Trophoblast cell (in vitro differentiated cells and primary cell): ENCODE data around the gene UGCG.

Experiments used
- DNase-seq, 2 donors: peaks; one replicate each; pipeline ENCODE4 v3.0.0-alpha.2; 2016
- H2AFZ ChIP-seq: 2 replicates; pipeline ENCODE4 v1.6.1; 2013; ENCODE audit warnings: low read length, moderate library complexity, mild to moderate bottlenecking; ENCODE audit not compliant: insufficient read depth, poor library complexity
- H2AK5ac ChIP-seq: 2 replicates; pipeline ENCODE4 v1.6.1; 2013; ENCODE audit warnings: mild to moderate bottlenecking, low read length
- H2BK120ac ChIP-seq: 2 replicates; pipeline ENCODE4 v1.6.1; 2013; ENCODE audit warnings: low read length, mild to moderate bottlenecking, moderate library complexity; ENCODE audit not compliant: insufficient read depth, poor library complexity
- H2BK12ac ChIP-seq: 2 replicates; pipeline ENCODE4 v1.6.1; 2013; ENCODE audit warnings: mild to moderate bottlenecking, low read length, moderate library complexity
- H2BK5ac ChIP-seq: 2 replicates; pipeline ENCODE4 v1.6.1; 2013; ENCODE audit warnings: low read length, low read depth, moderate library complexity, mild to moderate bottlenecking; ENCODE audit not compliant: poor library complexity
- H3K14ac ChIP-seq: 2 replicates; pipeline ENCODE4 v1.6.1; 2013; ENCODE audit warnings: mild to moderate bottlenecking, low read length
- H3K18ac ChIP-seq: 2 replicates; pipeline ENCODE4 v1.6.1; 2013; ENCODE audit warnings: mild to moderate bottlenecking, low read length
- H3K23ac ChIP-seq: 2 replicates; pipeline ENCODE4 v1.6.1; 2013; ENCODE audit warnings: low read length
- H3K27ac ChIP-seq: 2 replicates; pipeline ENCODE4 v1.5.1; 2013; ENCODE audit warnings: low read depth, mild to moderate bottlenecking, inconsistent platforms, low read length, moderate library complexity
- H3K27me3 ChIP-seq: 2 replicates; pipeline ENCODE4 v1.6.1; 2013; ENCODE audit warnings: inconsistent platforms, mild to moderate bottlenecking, low read length, moderate library complexity; ENCODE audit not compliant: insufficient read depth
- H3K36me3 ChIP-seq, 2 experiments: 1 replicate in 1 of 2; 2 replicates in 1 of 2; pipeline ENCODE4 v1.6.1; 2013; ENCODE audit warnings: low read length in 2 of 2, mild to moderate bottlenecking in 2 of 2, moderate library complexity in 1 of 2; ENCODE audit not compliant: insufficient read depth in 2 of 2, control insufficient read depth in 1 of 2
- H3K4ac ChIP-seq: 2 replicates; pipeline ENCODE4 v1.6.1; 2013; ENCODE audit warnings: low read depth, mild to moderate bottlenecking, low read length, moderate library complexity
- H3K4me1 ChIP-seq, 2 experiments: 1 replicate in 1 of 2; 2 replicates in 1 of 2; pipeline ENCODE4 v1.6.1; 2013; ENCODE audit warnings: low read length in 2 of 2, mild to moderate bottlenecking in 2 of 2, moderate library complexity in 1 of 2; ENCODE audit not compliant: insufficient read depth in 2 of 2, control insufficient read depth in 1 of 2
- H3K4me2 ChIP-seq: 2 replicates; pipeline ENCODE4 v1.6.1; 2013; ENCODE audit warnings: inconsistent platforms, mild to moderate bottlenecking, low read length, moderate library complexity
- H3K4me3 ChIP-seq: 2 replicates; pipeline ENCODE4 v1.5.1; 2013; ENCODE audit warnings: mild to moderate bottlenecking, low read depth, low read length, inconsistent platforms
- H3K79me1 ChIP-seq: one replicate; pipeline ENCODE4 v1.6.1; 2013; ENCODE audit warnings: low read length
- H3K79me2 ChIP-seq: 2 replicates; pipeline ENCODE4 v1.6.1; 2013; ENCODE audit warnings: low read length, mild to moderate bottlenecking; ENCODE audit not compliant: control insufficient read depth, insufficient read depth, poor library complexity
- H3K9ac ChIP-seq: 2 replicates; pipeline ENCODE4 v1.6.1; 2013; ENCODE audit warnings: mild to moderate bottlenecking, low read length
- H3K9me3 ChIP-seq: 2 replicates; pipeline ENCODE4 v1.6.1; 2013; ENCODE audit warnings: low read depth, mild to moderate bottlenecking, control low read depth, inconsistent platforms, low read length; ENCODE audit not compliant: insufficient read depth
- H4K12ac ChIP-seq: 2 replicates; pipeline ENCODE4 v1.6.1; 2013; ENCODE audit warnings: low read depth, mild to moderate bottlenecking, low read length, moderate library complexity
- H4K8ac ChIP-seq: 2 replicates; pipeline ENCODE4 v1.6.1; 2013; ENCODE audit warnings: low read depth, mild to moderate bottlenecking, low read length, moderate library complexity
- H4K91ac ChIP-seq: one replicate; pipeline ENCODE4 v1.6.1; 2013; ENCODE audit warnings: low read depth, mild to moderate bottlenecking, low read length, moderate library complexity
- WGBS: extraction: QIAGEN DNeasy Blood & Tissue Kit; methylation state at CpG from one replicate; pipeline ENCODE4 v1.1.7; 2013; ENCODE audit warnings: missing lambda C conversion rate; ENCODE audit not compliant: insufficient read length, insufficient coverage; ENCODE audit errors: extremely low coverage; 5-methylcytosine and 5-hydroxymethylcytosine counted together

Gene UGCG

DNA sequence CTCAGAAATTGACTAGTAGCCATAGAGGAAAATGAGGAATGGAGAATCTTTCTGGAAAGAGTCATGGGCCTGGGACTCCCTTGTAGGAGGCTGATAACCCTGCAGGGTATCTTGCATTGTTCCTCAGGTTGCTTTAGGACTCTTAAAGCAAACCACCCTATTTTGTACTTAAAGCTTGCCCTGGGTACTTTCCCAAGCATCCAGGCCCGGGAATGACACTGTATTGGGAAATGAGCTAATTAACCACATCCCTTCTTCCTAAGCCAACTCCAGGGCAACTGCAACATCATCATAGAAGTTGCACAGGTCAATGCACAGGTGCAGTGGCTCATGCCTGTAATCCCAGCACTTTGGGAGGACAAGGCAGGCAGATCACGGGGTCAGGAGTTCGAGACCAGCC lies 55.9 kb downstream of the UGCG start:
- no peaks in the 10 kb centered on the region for H3K27me3 ChIP-seq
- H2BK12ac ChIP-seq, result no peak overlapping the region
- no peak overlapping the region for H3K18ac ChIP-seq
- no peak overlapping the region for H4K8ac ChIP-seq
- no peak overlapping the region for H3K4ac ChIP-seq
- no peaks in the 10 kb centered on the region for H3K79me1 ChIP-seq
- no peaks in the 10 kb centered on the region for H3K79me2 ChIP-seq
- no peak overlapping the region for H2AK5ac ChIP-seq
- H3K4me3 ChIP-seq, result no peak overlapping the region
- no peak overlapping the region for H4K91ac ChIP-seq
- H3K4me1 ChIP-seq, result no peaks in the 10 kb centered on the region
- H2BK120ac ChIP-seq, result no peak overlapping the region
- H3K14ac ChIP-seq, result no peak overlapping the region
- no peak overlapping the region for H3K23ac ChIP-seq
- no peak overlapping the region for H2AFZ ChIP-seq
- H3K9ac ChIP-seq, result no peak overlapping the region
- no peaks in the 10 kb centered on the region for H3K36me3 ChIP-seq
- H2BK5ac ChIP-seq, result no peak overlapping the region
- H4K12ac ChIP-seq, result no peak overlapping the region
- no peaks in the 10 kb centered on the region for H3K9me3 ChIP-seq
- WGBS, result no CpG with 5 or more reads among the region's 3 CpGs
- H3K27ac ChIP-seq, result no peak overlapping the region
- H3K4me2 ChIP-seq, result no peak overlapping the region
- no peak for DNase-seq

DNA sequence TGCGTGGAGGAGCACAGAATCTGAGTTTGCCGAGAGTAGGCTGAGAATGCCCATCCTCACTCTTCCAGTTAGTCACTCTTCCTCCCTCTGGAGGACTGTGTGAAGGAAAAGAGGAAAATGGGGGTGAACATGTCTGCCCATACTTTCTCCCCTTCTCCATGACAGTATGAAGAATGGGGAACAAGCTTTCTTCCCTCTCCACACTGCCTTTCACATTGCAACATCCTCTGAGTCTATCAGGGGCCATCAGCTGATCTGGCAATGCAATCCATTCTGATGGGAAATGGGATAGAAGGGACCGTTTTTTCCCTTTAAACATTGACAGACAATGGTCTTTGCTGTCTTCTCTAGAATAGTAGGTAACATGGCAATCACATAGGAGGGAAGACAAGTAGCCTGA lies 56.8 kb downstream of the UGCG start:
- no peaks in the 10 kb centered on the region for H3K79me2 ChIP-seq
- H3K27me3 ChIP-seq, result no peaks in the 10 kb centered on the region
- no peak overlapping the region for H2BK120ac ChIP-seq
- no peak overlapping the region for H2BK5ac ChIP-seq
- H3K36me3 ChIP-seq, result no peaks in the 10 kb centered on the region
- no peak overlapping the region for H3K9ac ChIP-seq
- H4K12ac ChIP-seq, result no peak overlapping the region
- no peak overlapping the region for H4K91ac ChIP-seq
- no peaks in the 10 kb centered on the region for H3K9me3 ChIP-seq
- H3K4me2 ChIP-seq, result no peak overlapping the region
- no peak overlapping the region for H3K18ac ChIP-seq
- WGBS, result no CpG with 5 or more reads among the region's 3 CpGs
- no peak overlapping the region for H3K4ac ChIP-seq
- no peak overlapping the region for H3K4me3 ChIP-seq
- H2AK5ac ChIP-seq, result no peak overlapping the region
- H2BK12ac ChIP-seq, result no peak overlapping the region
- no peak overlapping the region for H3K14ac ChIP-seq
- no peak overlapping the region for H3K23ac ChIP-seq
- H3K27ac ChIP-seq, result no peak overlapping the region
- H4K8ac ChIP-seq, result no peak overlapping the region
- H3K79me1 ChIP-seq, result no peaks in the 10 kb centered on the region
- H2AFZ ChIP-seq, result no peak overlapping the region
- peaks cover 0 to 4% of the 10 kb centered on the region in 2 experiments for H3K4me1 ChIP-seq
- DNase-seq, result no peak

DNA sequence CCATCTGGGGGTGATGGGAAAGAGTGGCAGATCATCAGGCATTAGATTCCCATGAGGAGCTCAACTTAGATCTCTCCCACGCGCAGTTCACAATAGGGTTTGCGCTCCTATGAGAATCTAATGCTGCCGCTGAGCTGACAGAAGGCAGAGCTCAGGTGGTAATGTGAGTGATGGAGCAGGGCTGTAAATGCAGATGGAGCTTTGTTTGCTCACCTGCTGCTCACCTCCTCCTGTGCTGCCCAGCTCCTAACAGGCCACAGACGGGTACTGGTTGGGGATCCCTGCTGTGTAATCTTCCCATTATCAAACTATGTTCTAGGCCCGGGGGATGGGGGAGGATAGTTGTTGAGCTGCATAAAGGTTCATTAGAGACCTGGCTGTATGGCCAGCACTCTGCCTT lies 58.4 kb downstream of the UGCG start:
- H3K4me2 ChIP-seq, result no peak overlapping the region
- H3K36me3 ChIP-seq, result no peaks in the 10 kb centered on the region
- H4K91ac ChIP-seq, result no peak overlapping the region
- DNase-seq, result no peak
- WGBS, result no CpG with 5 or more reads among the region's 6 CpGs
- no peak overlapping the region for H3K23ac ChIP-seq
- H3K27ac ChIP-seq, result no peak overlapping the region
- H3K79me2 ChIP-seq, result no peaks in the 10 kb centered on the region
- no peak overlapping the region for H2BK12ac ChIP-seq
- no peak overlapping the region for H3K4ac ChIP-seq
- H3K9ac ChIP-seq, result no peak overlapping the region
- no peak overlapping the region for H3K18ac ChIP-seq
- no peak overlapping the region for H2AFZ ChIP-seq
- H3K79me1 ChIP-seq, result no peaks in the 10 kb centered on the region
- no peaks in the 10 kb centered on the region for H3K9me3 ChIP-seq
- no peak overlapping the region for H2BK120ac ChIP-seq
- no peak overlapping the region for H4K12ac ChIP-seq
- peaks cover 0 to 7% of the 10 kb centered on the region in 2 experiments for H3K4me1 ChIP-seq
- no peak overlapping the region for H4K8ac ChIP-seq
- H3K4me3 ChIP-seq, result no peak overlapping the region
- no peak overlapping the region for H3K14ac ChIP-seq
- H2BK5ac ChIP-seq, result no peak overlapping the region
- no peaks in the 10 kb centered on the region for H3K27me3 ChIP-seq
- H2AK5ac ChIP-seq, result no peak overlapping the region

DNA sequence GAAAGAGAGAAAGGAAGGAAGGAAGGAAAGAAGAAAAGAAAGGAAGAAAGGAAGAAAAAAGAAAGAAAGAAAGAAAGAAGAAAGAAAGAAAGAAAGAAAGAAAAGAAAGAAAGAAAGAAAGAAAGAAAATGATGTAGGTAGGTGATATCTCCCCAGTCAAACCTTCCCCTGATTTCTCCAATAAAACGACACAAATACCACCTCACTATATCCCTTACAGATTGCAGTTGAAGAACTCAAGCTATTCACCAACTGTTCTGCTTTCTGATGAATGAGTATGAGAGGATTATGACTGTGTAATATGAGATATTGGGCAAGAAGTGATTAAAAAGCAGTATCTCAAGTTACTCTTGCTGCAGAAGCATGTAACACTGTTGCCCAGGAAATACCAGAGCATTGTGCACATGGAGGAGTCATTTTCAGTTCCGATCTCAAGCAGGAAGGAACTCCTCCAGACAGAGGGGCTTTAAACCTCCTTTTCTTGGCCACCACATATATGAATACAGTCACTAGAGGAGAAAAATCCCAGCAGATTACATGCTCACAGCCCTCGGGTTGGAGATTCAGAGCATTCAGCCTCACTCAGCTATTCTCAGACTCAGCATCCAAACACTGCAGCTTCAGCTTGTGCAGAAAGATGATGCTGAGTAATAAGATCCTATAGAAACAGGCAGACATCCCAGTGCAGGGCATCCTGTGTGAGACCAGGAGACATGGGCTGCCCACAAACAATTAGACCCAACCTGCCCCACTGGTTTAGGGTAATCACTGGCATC lies 61.4 kb downstream of the UGCG start:
- Histone ChIP-seq H3K4me1 (peaks cover 0 to 7% of the 10 kb centered on the region in 2 experiments), H3K18ac (no peak overlapping the region), H3K27me3 (no peaks in the 10 kb centered on the region), H3K9ac (no peak overlapping the region), H2AFZ (no peak overlapping the region), H3K14ac (no peak overlapping the region), H3K23ac (no peak overlapping the region), H4K8ac (no peak overlapping the region), H2BK120ac (no peak overlapping the region), H3K4me2 (no peak overlapping the region), H2BK12ac (no peak overlapping the region), H3K4ac (no peak overlapping the region), H3K36me3 (no peaks in the 10 kb centered on the region), H3K27ac (no peak overlapping the region), H3K79me1 (no peaks in the 10 kb centered on the region), H2AK5ac (no peak overlapping the region), H4K91ac (no peak overlapping the region), H3K79me2 (no peaks in the 10 kb centered on the region), H2BK5ac (no peak overlapping the region), H3K9me3 (no peaks in the 10 kb centered on the region), H4K12ac (no peak overlapping the region), H3K4me3 (no peak overlapping the region)
- WGBS, result no CpG with 5 or more reads among the region's 3 CpGs
- peak; percentile 66 to 83 for DNase-seq
